Mammary epithelial cell (primary cell): Measurements from ENCODE around the gene MPRIP.

Experiments
- EZH2 ChIP-seq: IDR thresholded peaks from 2 replicates; pipeline ENCODE4 v1.6.1; 2012; ENCODE audit warnings: low read length, inconsistent platforms, borderline replicate concordance
- TF ChIP-seq, protein P1 (sequence below), 2 donors: IDR thresholded peaks in 1 of 2; conservative IDR thresholded peaks in 1 of 2; 2 replicates each; pipeline ENCODE4 v1.5.1; 2011 to 2012; ENCODE audit warnings: inconsistent platforms in 2 of 2, low read length in 2 of 2, mild to moderate bottlenecking in 2 of 2, control low read depth in 1 of 2, low read depth in 1 of 2; ENCODE audit not compliant: insufficient read depth in 1 of 2; ENCODE audit errors: extremely low read depth in 1 of 2

DNA sequence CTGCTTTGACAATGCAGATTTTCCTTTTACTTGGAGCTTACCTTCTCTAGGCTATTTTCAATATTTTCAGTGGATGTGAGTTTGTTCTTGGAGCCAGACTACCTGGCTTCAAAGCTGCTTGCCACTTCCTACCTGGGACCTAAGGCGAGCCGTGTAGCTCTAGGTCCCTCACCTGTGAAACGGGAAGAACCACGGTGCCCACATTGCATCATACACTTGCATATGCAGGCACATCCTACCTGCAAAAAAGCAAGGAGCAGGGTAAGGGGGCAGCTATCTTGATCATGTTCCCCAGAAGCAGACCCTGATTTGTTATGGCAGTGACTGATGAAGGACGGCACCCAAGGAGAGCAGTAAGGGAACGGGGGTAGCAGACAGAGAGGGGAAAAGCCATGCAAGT lies 27.0 kb upstream of the MPRIP start:
- TF ChIP-seq, protein P1, sequence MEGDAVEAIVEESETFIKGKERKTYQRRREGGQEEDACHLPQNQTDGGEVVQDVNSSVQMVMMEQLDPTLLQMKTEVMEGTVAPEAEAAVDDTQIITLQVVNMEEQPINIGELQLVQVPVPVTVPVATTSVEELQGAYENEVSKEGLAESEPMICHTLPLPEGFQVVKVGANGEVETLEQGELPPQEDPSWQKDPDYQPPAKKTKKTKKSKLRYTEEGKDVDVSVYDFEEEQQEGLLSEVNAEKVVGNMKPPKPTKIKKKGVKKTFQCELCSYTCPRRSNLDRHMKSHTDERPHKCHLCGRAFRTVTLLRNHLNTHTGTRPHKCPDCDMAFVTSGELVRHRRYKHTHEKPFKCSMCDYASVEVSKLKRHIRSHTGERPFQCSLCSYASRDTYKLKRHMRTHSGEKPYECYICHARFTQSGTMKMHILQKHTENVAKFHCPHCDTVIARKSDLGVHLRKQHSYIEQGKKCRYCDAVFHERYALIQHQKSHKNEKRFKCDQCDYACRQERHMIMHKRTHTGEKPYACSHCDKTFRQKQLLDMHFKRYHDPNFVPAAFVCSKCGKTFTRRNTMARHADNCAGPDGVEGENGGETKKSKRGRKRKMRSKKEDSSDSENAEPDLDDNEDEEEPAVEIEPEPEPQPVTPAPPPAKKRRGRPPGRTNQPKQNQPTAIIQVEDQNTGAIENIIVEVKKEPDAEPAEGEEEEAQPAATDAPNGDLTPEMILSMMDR (conservative IDR thresholded peaks at IDR 0.05 in 1 of 2, IDR thresholded peaks at IDR 0.05 in 1 of 2; ENCODE audit: extremely low read depth in 1 of 2, insufficient read depth in 1 of 2, low read depth in 1 of 2, low read length in 2 of 2): no peak
- TF ChIP-seq EZH2: no peak
